Transverse colon (tissue), 4 donors: ENCODE measurements around the gene CPA1. TPM values are rescaled to one million over a fixed set of nuclear protein-coding genes. Genes with fewer than 3 reads are reported as not detected.

Experiments
- DNase-seq: peaks from one replicate; pipeline ENCODE4 v3.0.0-alpha.2; 2019
- H3K27ac ChIP-seq, 4 donors: fragments of 200-600 bp; sonication (generic); 2 replicates each; pipeline ENCODE4 v1.5.1; 2016 to 2018; ENCODE audit warnings: inconsistent platforms in 4 of 4
- H3K27me3 ChIP-seq: fragments of 200-600 bp; sonication (generic); 2 replicates; pipeline ENCODE4 v1.5.1; 2017; ENCODE audit warnings: inconsistent platforms
- H3K36me3 ChIP-seq, 4 donors: fragments of 200-600 bp; sonication (generic); 2 replicates each; pipeline ENCODE4 v1.5.1; 2017 to 2019; ENCODE audit warnings: inconsistent platforms in 4 of 4
- H3K4me1 ChIP-seq, 4 donors: fragments of 200-600 bp; sonication (generic); 2 replicates each; pipeline ENCODE4 v1.5.1; 2017 to 2020; ENCODE audit warnings: inconsistent platforms in 4 of 4
- H3K4me3 ChIP-seq, 4 donors: fragments of 200-600 bp; sonication (generic); 1 replicate in 1 of 4; 2 replicates in 3 of 4; pipeline versions ENCODE4 v1.5.1 to v1.6.1; 2017 to 2019; ENCODE audit warnings: inconsistent platforms in 4 of 4
- H3K9me3 ChIP-seq, 2 donors: fragments of 200-600 bp; sonication (generic); 2 replicates each; pipeline ENCODE4 v1.5.1; 2017 to 2019; ENCODE audit warnings: inconsistent platforms in 2 of 2
- EP300 ChIP-seq: sonication (generic); formaldehyde crosslinking; IDR thresholded peaks from one replicate; pipeline ENCODE4 v1.6.1; 2017; ENCODE audit warnings: antibody characterized with exemption, low read depth
- POLR2A ChIP-seq: fragments of 450-650 bp; IDR thresholded peaks from one replicate; pipeline ENCODE4 v1.6.1; 2016; ENCODE audit warnings: antibody characterized with exemption, mild to moderate bottlenecking, moderate library complexity
- POLR2AphosphoS5 ChIP-seq, 3 donors: sonication (generic); formaldehyde crosslinking; IDR thresholded peaks; one replicate each; pipeline ENCODE4 v1.6.1; 2016; ENCODE audit warnings: antibody characterized with exemption in 3 of 3
- WGBS, 2 donors: methylation state at CpG; one replicate each; pipeline ENCODE4 v1.1.5; 2018; ENCODE audit warnings: low coverage in 1 of 2; 5-methylcytosine and 5-hydroxymethylcytosine counted together
- in situ Hi-C, 4 donors: fragments of 200-750 bp; cut with MboI; loops; one replicate each; pipeline versions ENCODE4 v1.15.0 to v1.15.1; 2017; ENCODE audit warnings: low sequenced_read_pairs in 3 of 4, low pct_ligation_motif_present in 1 of 4, low pct_unique_long_range_greater_than_20kb in 1 of 4
- intact Hi-C: fragments of 100-400 bp; cut with DNase I; formaldehyde crosslinking; loops from one replicate; pipeline ENCODE4 v1.15.1; 2023; ENCODE audit warnings: low total_unique reads
- total RNA-seq, 4 donors: library from RNA; depleted of rRNA; stranded (reverse); fragments of >200 nt; gene quantifications; one replicate each; pipeline ENCODE4 v1.1.0, GENCODE V29; 2016
- TF ChIP-seq, protein P1 (sequence below), 5 experiments: fragments of 200-600 bp in 3 of 5; fragments of 450-650 bp in 2 of 5; sonication (generic) in 3 of 5; IDR thresholded peaks; 1 replicate in 2 of 5; 2 replicates in 3 of 5; pipeline ENCODE4 v1.5.1; 2016 to 2017; ENCODE audit warnings: antibody characterized with exemption in 5 of 5, inconsistent platforms in 3 of 5, mild to moderate bottlenecking in 2 of 5, moderate library complexity in 1 of 5

The CPA1 gene
- total RNA-seq, 4 donors from 2014 or later, result not detected

DNA sequence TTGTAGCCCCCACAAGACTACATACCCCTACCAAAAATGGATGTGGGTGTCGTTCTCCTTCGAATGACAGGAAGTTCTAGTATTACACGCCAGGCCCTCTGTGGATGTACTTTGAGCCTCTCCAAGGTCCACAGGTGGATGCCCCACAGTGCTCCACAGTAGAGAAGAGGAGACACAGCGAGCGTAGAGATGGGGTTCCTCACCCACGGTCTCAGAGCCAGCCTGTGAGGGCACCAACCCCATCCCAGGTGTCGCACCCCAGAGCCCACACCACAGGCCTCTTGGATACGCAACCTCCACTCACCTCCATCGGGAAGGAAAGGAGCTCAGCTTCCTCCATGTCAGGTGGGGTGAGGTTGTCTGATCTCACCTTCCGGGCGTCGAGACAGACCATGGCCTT, 33.4 kb upstream of the CPA1 start:
- Histone ChIP-seq H3K36me3 (no peaks in the 10 kb centered on the region), H3K4me3 (no peak overlapping the region), H3K27me3 (no peaks in the 10 kb centered on the region), H3K4me1 (peaks cover 0 to 12% (median 0%) of the 10 kb centered on the region in 4 donors), H3K9me3 (no peaks in the 10 kb centered on the region), H3K27ac (no peak overlapping the region)
- intact Hi-C loops, result no loop called here
- no peak for DNase-seq
- in situ Hi-C loops, result no loop called here
- no peak for TF ChIP-seq POLR2A
- WGBS, 2 donors, result 89 to 100% methylated on average over 1 to 11 of the region's 12 CpGs

DNA sequence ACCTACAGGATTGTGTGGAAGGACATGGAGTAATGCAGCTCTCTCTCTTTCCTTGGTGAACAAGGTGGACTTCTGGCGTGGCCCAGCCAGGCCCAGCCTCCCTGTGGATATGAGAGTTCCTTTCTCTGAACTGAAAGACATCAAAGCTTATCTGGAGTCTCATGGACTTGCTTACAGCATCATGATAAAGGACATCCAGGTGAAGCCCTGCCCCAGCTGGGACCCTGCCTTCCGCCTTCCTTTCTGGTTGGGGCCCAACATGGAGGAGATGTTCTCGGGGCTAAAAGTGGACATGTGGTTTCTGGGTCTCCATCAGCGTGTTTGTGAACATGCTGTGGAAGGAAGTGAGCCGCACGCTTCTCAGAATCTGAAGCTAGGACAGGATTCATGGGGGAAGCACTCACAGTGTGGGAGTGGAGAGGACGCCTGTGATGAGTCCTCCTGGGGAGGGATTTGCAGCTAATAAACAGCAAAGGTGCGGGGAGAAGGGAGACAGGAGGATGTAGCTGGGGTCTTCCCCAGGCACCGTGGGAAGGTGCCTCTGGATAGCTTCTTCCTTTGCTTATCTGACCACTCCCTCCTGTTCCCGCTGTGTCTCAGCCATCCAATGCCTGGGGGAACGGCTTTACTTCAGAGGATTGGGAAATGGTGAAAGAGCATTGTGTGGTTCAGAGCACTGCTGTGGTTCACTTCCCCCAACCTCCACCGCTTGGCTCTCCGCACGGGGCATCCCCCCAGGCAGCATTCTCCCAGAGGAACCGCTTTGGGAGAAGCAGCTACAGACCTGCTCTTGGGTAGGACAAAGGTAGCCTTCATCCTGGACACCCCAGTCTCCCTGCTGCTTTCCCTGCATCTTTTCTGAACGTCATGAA, 30.1 kb upstream of the CPA1 start:
- no peaks in the 10 kb centered on the region for H3K36me3 ChIP-seq
- H3K27me3 ChIP-seq, result no peaks in the 10 kb centered on the region
- intact Hi-C loops (no loop called here), in situ Hi-C loops (no loop called here)
- no peak overlapping the region for H3K4me3 ChIP-seq
- peaks cover 0 to 17% (median 0%) of the 10 kb centered on the region in 4 donors for H3K4me1 ChIP-seq
- no peaks in the 10 kb centered on the region for H3K9me3 ChIP-seq
- DNase-seq, result no peak
- TF ChIP-seq POLR2A, result no peak
- TF ChIP-seq, protein P1, sequence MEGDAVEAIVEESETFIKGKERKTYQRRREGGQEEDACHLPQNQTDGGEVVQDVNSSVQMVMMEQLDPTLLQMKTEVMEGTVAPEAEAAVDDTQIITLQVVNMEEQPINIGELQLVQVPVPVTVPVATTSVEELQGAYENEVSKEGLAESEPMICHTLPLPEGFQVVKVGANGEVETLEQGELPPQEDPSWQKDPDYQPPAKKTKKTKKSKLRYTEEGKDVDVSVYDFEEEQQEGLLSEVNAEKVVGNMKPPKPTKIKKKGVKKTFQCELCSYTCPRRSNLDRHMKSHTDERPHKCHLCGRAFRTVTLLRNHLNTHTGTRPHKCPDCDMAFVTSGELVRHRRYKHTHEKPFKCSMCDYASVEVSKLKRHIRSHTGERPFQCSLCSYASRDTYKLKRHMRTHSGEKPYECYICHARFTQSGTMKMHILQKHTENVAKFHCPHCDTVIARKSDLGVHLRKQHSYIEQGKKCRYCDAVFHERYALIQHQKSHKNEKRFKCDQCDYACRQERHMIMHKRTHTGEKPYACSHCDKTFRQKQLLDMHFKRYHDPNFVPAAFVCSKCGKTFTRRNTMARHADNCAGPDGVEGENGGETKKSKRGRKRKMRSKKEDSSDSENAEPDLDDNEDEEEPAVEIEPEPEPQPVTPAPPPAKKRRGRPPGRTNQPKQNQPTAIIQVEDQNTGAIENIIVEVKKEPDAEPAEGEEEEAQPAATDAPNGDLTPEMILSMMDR (IDR thresholded peaks at IDR 0.05), result no peak
- no peak for TF ChIP-seq POLR2AphosphoS5 (IDR thresholded peaks at IDR 0.05)
- no peak for TF ChIP-seq EP300
- 74 to 86% methylated on average over 2 to 16 of the region's 16 CpGs for WGBS, 2 donors
- H3K27ac ChIP-seq, result peak overlapping the region in 1 of 4 donors; percentile 66

DNA sequence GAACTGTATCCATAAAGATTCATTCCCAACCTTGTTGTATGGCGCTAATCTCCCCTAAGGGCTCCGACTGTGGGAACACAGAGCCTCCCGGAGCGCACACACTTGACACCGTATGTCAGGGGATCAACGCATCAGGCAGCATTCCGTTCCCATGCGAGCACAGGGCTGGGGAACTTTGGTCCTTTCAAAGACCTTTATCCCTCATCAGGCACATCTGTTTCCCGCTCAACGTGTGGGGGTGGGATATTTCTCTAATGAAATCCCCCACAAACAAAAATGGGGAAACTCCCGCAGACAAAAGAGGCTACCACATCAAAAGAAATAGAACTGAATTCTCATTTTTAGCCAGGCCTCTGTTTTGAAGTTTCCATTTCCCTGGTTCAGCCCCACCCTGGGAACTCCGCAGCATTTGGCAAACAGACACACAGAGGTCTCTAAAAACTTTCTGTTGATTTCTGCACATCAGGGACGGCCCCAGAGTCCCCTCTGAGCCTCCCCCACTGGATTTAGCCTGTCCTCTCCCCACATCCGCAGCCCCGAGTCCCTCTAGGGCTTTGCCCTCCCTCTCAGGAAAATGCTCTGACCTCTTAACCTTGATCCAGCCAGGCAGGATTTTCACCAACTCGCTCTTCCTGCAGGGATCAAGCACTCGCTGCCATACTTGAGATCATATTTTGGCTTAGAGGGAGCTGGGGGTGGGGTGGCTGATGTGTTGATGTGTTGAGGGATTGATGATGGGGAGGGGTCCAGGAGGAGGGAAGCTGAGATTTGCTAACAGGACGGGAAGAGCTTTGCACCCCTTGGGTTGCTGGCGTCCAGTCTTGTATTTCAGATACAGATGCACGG, 29.1 kb upstream of the CPA1 start:
- no peak for DNase-seq
- peaks cover 0 to 21% (median 1%) of the 10 kb centered on the region in 4 donors for H3K4me1 ChIP-seq
- no peaks in the 10 kb centered on the region for H3K27me3 ChIP-seq
- H3K27ac ChIP-seq, result peak overlapping the region; percentile 22 to 68 (median 64)
- H3K9me3 ChIP-seq, result no peaks in the 10 kb centered on the region
- H3K4me3 ChIP-seq, result no peak overlapping the region
- in situ Hi-C loops, result no loop called here
- TF ChIP-seq POLR2AphosphoS5 (IDR thresholded peaks at IDR 0.05) (no peak), EP300 (no peak), POLR2A (no peak)
- TF ChIP-seq, protein P1 (IDR thresholded peaks at IDR 0.05), result no peak
- H3K36me3 ChIP-seq, result no peaks in the 10 kb centered on the region
- intact Hi-C loops, result no loop called here
- 47 to 56% methylated on average over 9 to 20 of the region's 20 CpGs for WGBS, 2 donors

DNA sequence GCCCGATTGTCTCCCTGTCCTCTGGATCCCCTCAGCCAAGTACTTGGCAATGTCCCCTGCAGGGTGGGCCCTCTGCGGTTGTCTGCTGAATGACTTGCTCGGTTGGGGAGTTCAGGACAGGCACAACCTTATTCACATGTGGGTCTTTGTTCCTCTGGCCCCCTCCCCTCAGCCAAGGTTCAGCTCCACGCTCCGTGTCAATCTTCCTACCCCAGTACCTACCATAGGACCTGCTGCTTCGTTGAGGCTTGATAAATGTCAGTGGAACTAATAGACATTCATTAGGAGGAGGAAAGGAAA, 28.6 kb upstream of the CPA1 start:
- Histone ChIP-seq H3K4me1 (peaks cover 3 to 27% (median 4%) of the 10 kb centered on the region in 4 donors), H3K27me3 (no peaks in the 10 kb centered on the region), H3K4me3 (no peak overlapping the region), H3K36me3 (no peaks in the 10 kb centered on the region), H3K27ac (peak overlapping the region; percentile 22 to 68 (median 64)), H3K9me3 (no peaks in the 10 kb centered on the region)
- in situ Hi-C loops, result no loop called here
- no peak for DNase-seq
- 85 to 86% methylated on average over 3 to 6 of the region's 6 CpGs for WGBS, 2 donors
- intact Hi-C loops, result loop anchor here (2.0 kb wide), 1 partner anchor 43 kb away; no protein-coding TSS in a partner anchor
- TF ChIP-seq, protein P1 (IDR thresholded peaks at IDR 0.05), result no peak
- TF ChIP-seq POLR2A (no peak), EP300 (no peak), POLR2AphosphoS5 (IDR thresholded peaks at IDR 0.05) (no peak)
